Subcutaneous abdominal adipose tissue (tissue), 5 donors: ENCODE results near the gene OR13G1.

Experiments
- H3K27ac ChIP-seq: one replicate; pipeline ENCODE4 v1.7.0; 2013; ENCODE audit warnings: low read depth, mild to moderate bottlenecking, inconsistent platforms, low read length, moderate library complexity
- H3K27me3 ChIP-seq, 5 donors: one replicate each; pipeline ENCODE4 v1.7.0; 2013; ENCODE audit warnings: low read length in 5 of 5, inconsistent platforms in 1 of 5; ENCODE audit not compliant: control insufficient read depth in 5 of 5, insufficient read depth in 4 of 5
- H3K36me3 ChIP-seq, 5 donors: one replicate each; pipeline ENCODE4 v1.7.0; 2013; ENCODE audit warnings: low read length in 5 of 5; ENCODE audit not compliant: control insufficient read depth in 5 of 5, insufficient read depth in 5 of 5
- H3K4me1 ChIP-seq, 5 donors: one replicate each; pipeline ENCODE4 v1.7.0; 2013; ENCODE audit warnings: low read length in 5 of 5, mild to moderate bottlenecking in 3 of 5, moderate library complexity in 1 of 5; ENCODE audit not compliant: control insufficient read depth in 5 of 5, insufficient read depth in 5 of 5
- H3K4me3 ChIP-seq, 5 donors: one replicate each; pipeline ENCODE4 v1.7.0; 2013; ENCODE audit warnings: low read length in 5 of 5, low read depth in 1 of 5
- H3K9ac ChIP-seq, 5 donors: one replicate each; pipeline ENCODE4 v1.7.0; 2013; ENCODE audit warnings: low read length in 5 of 5, mild to moderate bottlenecking in 4 of 5, moderate library complexity in 3 of 5
- H3K9me3 ChIP-seq, 5 donors: one replicate each; pipeline ENCODE4 v1.7.0; 2013; ENCODE audit warnings: low read length in 5 of 5; ENCODE audit not compliant: control insufficient read depth in 5 of 5
- donor health status: healthy.
- donor health status: healthy.
- donor health status: healthy.
- donor health status: healthy.
- donor health status: healthy.

The OR13G1 gene

GRCh38 chr1:247653040-247653439 is 26.5 kb downstream of the OR13G1 start:
- Histone ChIP-seq H3K36me3 (no peaks in the 10 kb centered on the region), H3K9me3 (no peaks in the 10 kb centered on the region), H3K4me1 (peaks cover 0 to 3% (median 0%) of the 10 kb centered on the region in 5 donors), H3K27ac (no peak overlapping the region), H3K9ac (no peak overlapping the region), H3K27me3 (no peaks in the 10 kb centered on the region), H3K4me3 (no peak overlapping the region)

GRCh38 chr1:247647864-247648263 is 31.7 kb downstream of the OR13G1 start:
- H3K9me3 ChIP-seq = no peaks in the 10 kb centered on the region
- H3K4me3 ChIP-seq = no peak overlapping the region
- no peak overlapping the region for H3K27ac ChIP-seq
- no peak overlapping the region for H3K9ac ChIP-seq
- H3K36me3 ChIP-seq = no peaks in the 10 kb centered on the region
- peaks cover 0 to 3% (median 0%) of the 10 kb centered on the region in 5 donors for H3K4me1 ChIP-seq
- no peaks in the 10 kb centered on the region for H3K27me3 ChIP-seq

GRCh38 chr1:247646867-247647266 is 32.7 kb downstream of the OR13G1 start:
- Histone ChIP-seq H3K27me3 (no peaks in the 10 kb centered on the region), H3K9me3 (no peaks in the 10 kb centered on the region), H3K9ac (no peak overlapping the region), H3K4me1 (peaks cover 0 to 3% (median 0%) of the 10 kb centered on the region in 5 donors), H3K27ac (no peak overlapping the region), H3K36me3 (no peaks in the 10 kb centered on the region), H3K4me3 (no peak overlapping the region)

GRCh38 chr1:247642742-247643141 is 36.8 kb downstream of the OR13G1 start:
- Histone ChIP-seq H3K36me3 (no peaks in the 10 kb centered on the region), H3K9me3 (no peaks in the 10 kb centered on the region), H3K9ac (no peak overlapping the region)

GRCh38 chr1:247639381-247639981 is 40.1 kb downstream of the OR13G1 start:
- H3K36me3 ChIP-seq = no peaks in the 10 kb centered on the region
- H3K9me3 ChIP-seq = peaks cover 0 to 5% (median 0%) of the 10 kb centered on the region in 5 donors
- peak overlapping the region; percentile 65 for H3K27ac ChIP-seq
- H3K4me1 ChIP-seq = peaks cover 0 to 16% (median 10%) of the 10 kb centered on the region in 5 donors
- H3K4me3 ChIP-seq = peak overlapping the region; percentile 54 to 70 (median 61)
- H3K9ac ChIP-seq = peak overlapping the region in 4 of 5 donors; percentile 19 to 70 (median 60)
- peaks cover 0 to 3% (median 0%) of the 10 kb centered on the region in 5 donors for H3K27me3 ChIP-seq

More at GRCh38 chr1:247642742-247643141, 36.8 kb downstream of the OR13G1 start:
- Histone ChIP-seq H3K27me3 (no peaks in the 10 kb centered on the region), H3K4me3 (no peak overlapping the region), H3K4me1 (peaks cover 0 to 16% (median 10%) of the 10 kb centered on the region in 5 donors), H3K27ac (no peak overlapping the region)

- H3K9ac ChIP-seq = peak overlapping the region in 4 of 5 donors; percentile 19 to 65 (median 48)
- H3K4me3 ChIP-seq = peak overlapping the region; percentile 54 to 70 (median 61)
- H3K27ac ChIP-seq = peak overlapping the region; percentile 65
- peaks cover 0 to 3% (median 0%) of the 10 kb centered on the region in 5 donors for H3K27me3 ChIP-seq
- H3K36me3 ChIP-seq = no peaks in the 10 kb centered on the region
- H3K4me1 ChIP-seq = peaks cover 0 to 16% (median 10%) of the 10 kb centered on the region in 5 donors
- peaks cover 0 to 5% (median 0%) of the 10 kb centered on the region in 5 donors for H3K9me3 ChIP-seq
Measured at GRCh38 chr1:247638781-247639180, 40.8 kb downstream of the OR13G1 start.

- peaks cover 0 to 3% (median 0%) of the 10 kb centered on the region in 5 donors for H3K27me3 ChIP-seq
- no peak overlapping the region for H3K4me3 ChIP-seq
- peaks cover 0 to 5% (median 0%) of the 10 kb centered on the region in 5 donors for H3K9me3 ChIP-seq
- no peak overlapping the region for H3K27ac ChIP-seq
- peaks cover 0 to 16% (median 10%) of the 10 kb centered on the region in 5 donors for H3K4me1 ChIP-seq
- no peak overlapping the region for H3K9ac ChIP-seq
- H3K36me3 ChIP-seq = no peaks in the 10 kb centered on the region
Measured at GRCh38 chr1:247638011-247638410, 41.5 kb downstream of the OR13G1 start.

GRCh38 chr1:247627951-247628350 is 51.6 kb downstream of the OR13G1 start:
- H3K4me1 ChIP-seq = no peaks in the 10 kb centered on the region
- no peaks in the 10 kb centered on the region for H3K27me3 ChIP-seq
- no peaks in the 10 kb centered on the region for H3K36me3 ChIP-seq
- no peak overlapping the region for H3K27ac ChIP-seq
- no peak overlapping the region for H3K4me3 ChIP-seq
- no peak overlapping the region for H3K9ac ChIP-seq
- peaks cover 0 to 2% (median 0%) of the 10 kb centered on the region in 5 donors for H3K9me3 ChIP-seq
